Hepatocyte (in vitro differentiated cells): Measurements from ENCODE around the gene POLR3K. TPM values are rescaled to one million over a fixed set of nuclear protein-coding genes. Genes with fewer than 3 reads are reported as not detected.
"Not testable (repeated sequence)": the region's sequence is repeated elsewhere in the genome, so short reads cannot be mapped to it uniquely, and the experiment has no call there.

Experiments
- DNase-seq: peaks from one replicate; pipeline ENCODE4 v3.0.0-alpha.2; 2016; ENCODE audit warnings: low spot score
- H2AFZ ChIP-seq: fragments of 200-600 bp; sonication (generic); 2 replicates; pipeline ENCODE4 v1.6.0; 2016; ENCODE audit warnings: antibody characterized with exemption, mild to moderate bottlenecking
- H3K27ac ChIP-seq: fragments of 200-600 bp; sonication (generic); 2 replicates; pipeline ENCODE4 v1.5.1; 2016; ENCODE audit warnings: mild to moderate bottlenecking
- H3K27me3 ChIP-seq: fragments of 200-600 bp; sonication (generic); 2 replicates; pipeline ENCODE4 v1.6.1; 2016
- H3K36me3 ChIP-seq: fragments of 200-600 bp; sonication (generic); replicated peaks from 2 replicates; pipeline ENCODE4 v1.5.1; 2016; ENCODE audit warnings: low read depth; ENCODE audit not compliant: insufficient read depth
- H3K4me1 ChIP-seq: fragments of 200-600 bp; sonication (generic); 2 replicates; pipeline ENCODE4 v1.5.1; 2016; ENCODE audit warnings: mild to moderate bottlenecking, moderate library complexity; ENCODE audit not compliant: insufficient read depth
- H3K4me2 ChIP-seq: fragments of 200-600 bp; sonication (generic); 2 replicates; pipeline ENCODE4 v1.6.0; 2016
- H3K4me3 ChIP-seq: fragments of 200-600 bp; sonication (generic); 2 replicates; pipeline ENCODE4 v1.5.1; 2016; ENCODE audit warnings: mild to moderate bottlenecking
- H3K79me2 ChIP-seq: fragments of 200-600 bp; sonication (generic); 2 replicates; pipeline ENCODE4 v1.6.0; 2017; ENCODE audit warnings: mild to moderate bottlenecking
- H3K9me2 ChIP-seq: fragments of 200-600 bp; sonication (generic); replicated peaks from 2 replicates; pipeline ENCODE4 v1.6.0; 2017; ENCODE audit warnings: mild to moderate bottlenecking; ENCODE audit not compliant: insufficient read depth
- H3K9me3 ChIP-seq: fragments of 200-600 bp; sonication (generic); 2 replicates; pipeline ENCODE4 v1.5.1; 2016; ENCODE audit warnings: low read depth, mild to moderate bottlenecking
- H4K20me1 ChIP-seq: fragments of 200-600 bp; sonication (generic); 2 replicates; pipeline ENCODE4 v1.6.0; 2016; ENCODE audit warnings: mild to moderate bottlenecking; ENCODE audit not compliant: insufficient read depth, poor library complexity, severe bottlenecking
- EZH2 ChIP-seq: fragments of 200-600 bp; sonication (generic); IDR thresholded peaks from 2 replicates; pipeline ENCODE4 v1.6.1; 2016; ENCODE audit warnings: antibody characterized with exemption, mild to moderate bottlenecking, borderline replicate concordance
- EZH2phosphoT487 ChIP-seq: fragments of 200-600 bp; sonication (generic); IDR thresholded peaks from one replicate; pipeline ENCODE4 v1.6.1; 2018; ENCODE audit warnings: antibody characterized with exemption, mild to moderate bottlenecking, low read depth, moderate library complexity; ENCODE audit not compliant: unreplicated experiment, severe bottlenecking
- WGBS: methylation state at CpG from one replicate; pipeline ENCODE4 v1.1.6; 2016; ENCODE audit warnings: low lambda C conversion rate; ENCODE audit errors: missing lambda C conversion rate; 5-methylcytosine and 5-hydroxymethylcytosine counted together
- polyA plus RNA-seq: library from polyadenylated mRNA; unstranded; fragments of >200 nt; fragmentation: Nextera tagmentation; extraction: Ambion mirVana; gene quantifications from 2 replicates; pipeline ENCODE4 v1.2.1, GENCODE V29; 2016
- total RNA-seq: library from RNA; depleted of rRNA; stranded (reverse); fragments of >200 nt; gene quantifications from 2 replicates; pipeline ENCODE4 v1.2.3, GENCODE V29; 2014
- TF ChIP-seq, protein P1 (sequence below): fragments of 200-600 bp; sonication (generic); IDR thresholded peaks from 2 replicates; pipeline ENCODE4 v1.5.1; 2016; ENCODE audit warnings: antibody characterized with exemption, mild to moderate bottlenecking; ENCODE audit not compliant: poor library complexity

Gene POLR3K
- total and polyA plus RNA-seq, 2 experiments from 2014 or later: 2.7 to 12.5 TPM

DNA sequence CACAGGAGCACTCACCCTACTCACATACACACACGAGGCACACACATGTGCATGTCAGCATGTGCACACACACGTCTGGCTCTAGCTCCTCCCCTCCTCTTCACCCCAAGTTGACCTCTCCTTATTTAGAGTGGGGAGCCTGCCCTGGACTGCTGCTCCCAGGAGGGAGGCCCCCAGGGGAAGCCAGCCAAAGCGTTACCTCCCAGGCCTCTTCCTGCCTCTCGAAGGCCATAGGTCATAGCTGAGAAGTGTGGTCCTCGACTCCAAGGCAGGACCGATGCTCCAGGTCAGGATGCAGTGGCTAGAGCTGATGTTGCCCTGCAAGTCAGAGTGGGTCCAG lies 18.8 kb downstream of the POLR3K start:
- H4K20me1 ChIP-seq: no peaks in the 10 kb centered on the region
- TF ChIP-seq EZH2phosphoT487 (no peak), EZH2 (no peak)
- TF ChIP-seq, protein P1, sequence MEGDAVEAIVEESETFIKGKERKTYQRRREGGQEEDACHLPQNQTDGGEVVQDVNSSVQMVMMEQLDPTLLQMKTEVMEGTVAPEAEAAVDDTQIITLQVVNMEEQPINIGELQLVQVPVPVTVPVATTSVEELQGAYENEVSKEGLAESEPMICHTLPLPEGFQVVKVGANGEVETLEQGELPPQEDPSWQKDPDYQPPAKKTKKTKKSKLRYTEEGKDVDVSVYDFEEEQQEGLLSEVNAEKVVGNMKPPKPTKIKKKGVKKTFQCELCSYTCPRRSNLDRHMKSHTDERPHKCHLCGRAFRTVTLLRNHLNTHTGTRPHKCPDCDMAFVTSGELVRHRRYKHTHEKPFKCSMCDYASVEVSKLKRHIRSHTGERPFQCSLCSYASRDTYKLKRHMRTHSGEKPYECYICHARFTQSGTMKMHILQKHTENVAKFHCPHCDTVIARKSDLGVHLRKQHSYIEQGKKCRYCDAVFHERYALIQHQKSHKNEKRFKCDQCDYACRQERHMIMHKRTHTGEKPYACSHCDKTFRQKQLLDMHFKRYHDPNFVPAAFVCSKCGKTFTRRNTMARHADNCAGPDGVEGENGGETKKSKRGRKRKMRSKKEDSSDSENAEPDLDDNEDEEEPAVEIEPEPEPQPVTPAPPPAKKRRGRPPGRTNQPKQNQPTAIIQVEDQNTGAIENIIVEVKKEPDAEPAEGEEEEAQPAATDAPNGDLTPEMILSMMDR: no peak
- H2AFZ ChIP-seq: no peak overlapping the region
- H3K9me3 ChIP-seq: no peaks in the 10 kb centered on the region
- no peaks in the 10 kb centered on the region for H3K36me3 ChIP-seq
- no peak for DNase-seq
- no peaks in the 10 kb centered on the region for H3K9me2 ChIP-seq
- H3K27ac ChIP-seq: no peak overlapping the region
- no peak overlapping the region for H3K4me3 ChIP-seq
- no peaks in the 10 kb centered on the region for H3K4me1 ChIP-seq
- H3K79me2 ChIP-seq: no peaks in the 10 kb centered on the region
- no peaks in the 10 kb centered on the region for H3K27me3 ChIP-seq
- H3K4me2 ChIP-seq: no peak overlapping the region
- 71% methylated on average over 6 of the region's 6 CpGs for WGBS

DNA sequence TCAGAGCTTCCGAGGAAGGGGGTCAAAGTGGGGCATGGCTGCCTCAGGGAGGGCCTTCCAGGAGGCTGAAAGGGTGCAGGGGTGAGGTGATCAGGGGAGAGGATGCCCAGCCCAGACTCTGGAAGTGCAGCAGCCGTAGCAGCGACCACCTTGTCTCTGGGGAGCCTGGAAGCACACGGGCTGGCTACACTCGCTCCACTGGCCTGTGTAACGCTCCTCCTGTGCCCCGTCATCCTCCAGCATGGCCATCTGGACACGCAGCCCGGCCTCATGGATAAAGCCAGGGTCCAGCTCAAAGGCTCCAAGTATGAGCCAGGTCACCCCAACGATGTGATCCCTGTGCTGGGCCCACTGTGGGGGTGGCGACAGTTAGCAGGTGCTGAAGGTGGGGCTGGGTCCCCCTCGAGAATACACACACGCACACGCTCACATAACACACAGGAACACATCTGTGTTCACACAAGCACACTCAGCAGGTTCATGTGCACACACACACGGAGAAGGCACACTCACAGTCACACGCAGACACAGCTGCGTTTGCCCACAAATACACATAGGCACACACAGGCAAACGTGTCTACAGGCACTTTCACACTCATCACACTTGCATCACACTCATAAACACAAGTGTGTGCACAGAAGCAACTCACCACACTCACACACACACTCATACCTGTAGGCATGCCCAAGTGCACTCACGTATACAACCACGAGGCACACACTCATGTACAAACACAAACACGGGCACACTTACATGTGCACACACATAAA lies 19.3 kb downstream of the POLR3K start:
- H3K79me2 ChIP-seq: no peaks in the 10 kb centered on the region

DNA sequence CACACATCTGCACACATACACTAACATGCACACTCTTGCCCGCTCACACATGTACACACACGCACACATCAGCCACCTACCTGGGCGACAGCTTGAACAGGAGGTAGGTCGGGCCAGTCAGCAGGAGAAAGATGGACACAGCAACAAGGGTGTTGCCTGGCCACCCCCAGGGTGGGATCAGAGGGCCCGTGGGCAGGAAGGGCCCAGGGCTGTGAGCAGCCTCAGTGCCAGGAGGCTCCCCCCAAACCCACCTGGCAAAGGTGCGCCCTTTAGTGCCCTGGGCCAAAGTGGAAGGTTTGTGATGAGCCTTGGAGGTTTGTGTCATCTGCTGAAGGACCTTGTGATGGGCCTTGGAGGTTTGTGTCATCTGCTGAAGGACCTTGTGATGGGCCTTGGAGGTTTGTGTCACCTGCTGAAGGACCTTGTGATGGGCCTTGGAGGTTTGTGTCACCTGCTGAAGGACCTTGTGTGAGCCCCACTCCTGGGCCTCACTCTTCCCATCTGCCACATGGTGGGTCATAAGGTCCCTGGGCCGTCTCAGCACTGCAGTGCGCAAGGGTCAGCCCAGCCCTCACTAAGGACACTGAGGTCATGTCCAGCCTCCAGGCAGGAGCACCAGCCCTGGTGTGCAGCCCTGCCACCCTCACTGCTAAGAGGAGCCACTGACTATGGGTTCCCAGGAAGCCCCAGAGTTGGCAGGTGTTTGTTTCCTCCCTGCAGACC lies 20.1 kb downstream of the POLR3K start:
- H3K4me3 ChIP-seq, H3K4me2 ChIP-seq, H3K4me1 ChIP-seq, DNase-seq, H2AFZ ChIP-seq, H3K27ac ChIP-seq, H3K9me3 ChIP-seq, H3K9me2 ChIP-seq, H3K36me3 ChIP-seq, H3K79me2 ChIP-seq, H3K27me3 ChIP-seq, H4K20me1 ChIP-seq: not testable (repeated sequence)
- 90% methylated on average over 5 of the region's 8 CpGs for WGBS

More for the DNA sequence above, 19.3 kb downstream of the POLR3K start:
- Histone ChIP-seq H3K36me3 (no peaks in the 10 kb centered on the region), H3K4me2 (no peak overlapping the region), H3K4me1 (no peaks in the 10 kb centered on the region), H3K4me3 (no peak overlapping the region), H3K27me3 (no peaks in the 10 kb centered on the region), H3K27ac (no peak overlapping the region), H2AFZ (no peak overlapping the region), H3K9me3 (no peaks in the 10 kb centered on the region), H3K9me2 (no peaks in the 10 kb centered on the region), H4K20me1 (no peaks in the 10 kb centered on the region)
- 88% methylated on average over 21 of the region's 21 CpGs for WGBS
- TF ChIP-seq, protein P1: no peak
- TF ChIP-seq EZH2phosphoT487 (no peak), EZH2 (no peak)
- no peak for DNase-seq

DNA sequence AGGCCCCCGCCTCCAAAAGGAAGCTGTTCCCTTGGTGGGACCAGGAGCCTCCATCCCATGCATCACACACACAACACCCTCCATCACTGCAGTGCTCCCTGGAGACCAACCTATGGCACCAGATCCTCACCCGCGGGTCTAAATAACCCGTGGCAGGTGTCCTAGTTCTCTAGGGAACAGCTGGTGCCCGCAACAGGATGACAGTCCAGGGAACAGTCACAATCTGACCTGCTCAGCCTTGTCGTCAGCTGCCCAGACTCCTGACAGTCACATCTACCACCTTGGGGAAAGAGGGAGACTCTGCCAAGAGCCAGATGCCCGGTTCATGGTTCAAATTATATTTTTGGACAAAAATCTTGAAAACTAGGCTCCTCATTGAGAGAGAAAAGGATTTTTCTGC lies 22.8 kb downstream of the POLR3K start:
- not testable (repeated sequence) for H3K9me3 ChIP-seq, H3K27ac ChIP-seq, DNase-seq, H4K20me1 ChIP-seq, H3K36me3 ChIP-seq, H3K27me3 ChIP-seq, H2AFZ ChIP-seq, H3K4me2 ChIP-seq, H3K9me2 ChIP-seq, H3K4me1 ChIP-seq, H3K79me2 ChIP-seq, H3K4me3 ChIP-seq
- WGBS: no CpG with 5 or more reads among the region's 7 CpGs

DNA sequence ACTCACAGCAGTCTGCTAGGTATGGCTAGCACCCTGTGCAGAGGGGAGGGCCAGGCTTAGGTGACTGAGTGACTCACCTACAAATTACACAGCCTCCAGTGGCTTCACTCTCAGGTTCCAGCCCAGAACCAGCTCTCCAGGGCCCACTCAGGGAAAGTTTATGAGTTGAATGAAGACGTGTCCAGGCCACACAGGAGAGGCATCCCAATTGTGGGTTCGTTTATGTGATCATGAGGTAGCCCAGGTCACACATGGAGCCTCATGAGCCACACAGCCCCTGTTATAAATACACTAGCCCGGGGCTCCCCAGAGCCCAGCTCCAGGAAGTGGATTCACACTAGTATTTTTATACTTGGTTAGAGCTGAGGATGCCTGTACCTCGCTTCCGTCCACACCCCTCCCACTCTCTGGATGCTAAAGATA lies 27.5 kb downstream of the POLR3K start:
- DNase-seq, H3K9me2 ChIP-seq, H3K36me3 ChIP-seq, H3K27ac ChIP-seq, H3K9me3 ChIP-seq, H3K4me2 ChIP-seq, H3K4me3 ChIP-seq, H3K27me3 ChIP-seq, H3K79me2 ChIP-seq, H2AFZ ChIP-seq, H3K4me1 ChIP-seq, H4K20me1 ChIP-seq: not testable (repeated sequence)
- 69% methylated on average over 2 of the region's 5 CpGs for WGBS

DNA sequence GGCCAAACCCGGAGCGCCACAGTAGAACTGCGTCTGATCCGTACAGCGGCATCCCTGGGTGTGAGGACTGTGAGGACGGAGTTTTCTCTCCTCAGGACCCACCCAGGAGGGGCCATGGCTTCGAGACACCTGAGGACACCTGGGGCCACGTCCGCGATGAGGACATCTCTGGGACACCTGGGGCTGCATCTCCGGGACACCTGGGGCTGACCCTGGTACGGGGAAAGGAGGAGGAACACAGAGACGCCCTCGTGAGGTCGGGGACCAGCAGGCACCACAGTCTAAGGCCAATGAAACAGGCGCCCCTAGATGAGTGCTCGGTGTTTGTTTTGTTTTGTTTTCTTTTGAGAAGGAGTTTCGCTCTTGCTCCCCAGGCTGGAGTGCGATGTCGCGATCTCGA lies 29.3 kb downstream of the POLR3K start:
- not testable (repeated sequence) for DNase-seq, H3K27me3 ChIP-seq, H2AFZ ChIP-seq, H3K4me3 ChIP-seq, H3K9me2 ChIP-seq, H4K20me1 ChIP-seq, H3K4me2 ChIP-seq, H3K27ac ChIP-seq, H3K9me3 ChIP-seq, H3K79me2 ChIP-seq, H3K36me3 ChIP-seq, H3K4me1 ChIP-seq
- 100% methylated on average over 3 of the region's 22 CpGs for WGBS

DNA sequence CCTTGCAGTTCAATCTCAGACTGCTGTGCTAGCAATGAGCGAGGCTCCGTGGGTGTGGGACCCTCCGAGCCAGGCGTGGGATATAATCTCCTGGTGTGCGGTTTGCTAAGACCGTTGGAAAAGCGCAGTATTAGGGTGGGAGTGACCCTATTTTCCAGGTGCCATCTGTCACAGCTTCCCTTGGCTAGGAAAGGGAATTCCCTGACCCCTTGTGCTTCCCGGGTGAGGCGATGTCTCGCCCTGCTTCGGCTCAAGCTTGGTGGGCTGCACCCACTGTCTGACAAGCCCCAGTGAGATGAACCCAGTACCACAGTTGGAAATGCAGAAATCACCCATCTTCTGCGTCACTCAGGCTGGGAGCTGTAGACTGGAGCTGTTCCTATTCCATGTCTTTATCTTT lies 32.5 kb downstream of the POLR3K start:
- H3K4me1 ChIP-seq, H3K27me3 ChIP-seq, H3K27ac ChIP-seq, H3K9me3 ChIP-seq, H3K79me2 ChIP-seq, H3K4me3 ChIP-seq, H2AFZ ChIP-seq, H3K36me3 ChIP-seq, DNase-seq, H3K9me2 ChIP-seq, H3K4me2 ChIP-seq, H4K20me1 ChIP-seq: not testable (repeated sequence)
- 89% methylated on average over 12 of the region's 12 CpGs for WGBS
